Astrocyte (in vitro differentiated cells and primary cell): ENCODE results near the gene CRACR2A. TPM values are rescaled to one million over a fixed set of nuclear protein-coding genes. Genes with fewer than 3 reads are reported as not detected.

ENCODE experiments used
- DNase-seq: peaks from one replicate; pipeline ENCODE4 v3.0.0-alpha.2; 2010; ENCODE audit warnings: low read depth
- FAIRE-seq: peaks from 2 replicates; lab custom pipeline; 2011; peaks lifted over from hg19 to GRCh38; lab: Jason Lieb, UNC
- H2AFZ ChIP-seq: 2 replicates; pipeline ENCODE4 v1.6.0; 2012; ENCODE audit warnings: low read depth, low read length, inconsistent platforms
- H3K27ac ChIP-seq: 2 replicates; pipeline ENCODE4 v1.5.1; 2011; ENCODE audit warnings: low read depth, low read length, inconsistent platforms
- H3K27me3 ChIP-seq: 2 replicates; pipeline ENCODE4 v1.6.0; 2011; ENCODE audit warnings: low read length, inconsistent platforms; ENCODE audit not compliant: insufficient read depth
- H3K36me3 ChIP-seq: 2 replicates; pipeline ENCODE4 v1.5.1; 2011; ENCODE audit warnings: low read length, inconsistent platforms; ENCODE audit not compliant: insufficient read depth
- H3K4me1 ChIP-seq: 2 replicates; pipeline ENCODE4 v1.5.1; 2011; ENCODE audit warnings: low read length, inconsistent platforms; ENCODE audit not compliant: insufficient read depth
- H3K4me2 ChIP-seq: 2 replicates; pipeline ENCODE4 v1.6.0; 2012; ENCODE audit warnings: low read length, inconsistent platforms
- H3K4me3 ChIP-seq: 2 replicates; pipeline ENCODE4 v1.5.1; 2011; ENCODE audit warnings: low read depth, mild to moderate bottlenecking, low read length, inconsistent platforms; ENCODE audit not compliant: insufficient read depth
- H3K79me2 ChIP-seq: 2 replicates; pipeline ENCODE4 v1.6.0; 2012; ENCODE audit warnings: mild to moderate bottlenecking, low read length, inconsistent platforms; ENCODE audit not compliant: insufficient read depth
- H3K9ac ChIP-seq: 2 replicates; pipeline ENCODE4 v1.6.0; 2012; ENCODE audit warnings: mild to moderate bottlenecking, low read length, inconsistent platforms
- H3K9me3 ChIP-seq: 2 replicates; pipeline ENCODE4 v1.5.1; 2012; ENCODE audit warnings: low read depth, mild to moderate bottlenecking, low read length, inconsistent platforms; ENCODE audit not compliant: insufficient read depth
- H4K20me1 ChIP-seq: 2 replicates; pipeline ENCODE4 v1.6.0; 2012; ENCODE audit warnings: low read length, inconsistent platforms; ENCODE audit not compliant: insufficient read depth
- H3K27ac Mint-ChIP-seq: one replicate; pipeline ENCODE4 v1.8.0; 2021; ENCODE audit warnings: mild to moderate bottlenecking, mixed read lengths; ENCODE audit not compliant: unreplicated experiment
- H3K27me3 Mint-ChIP-seq: one replicate; pipeline ENCODE4 v1.8.0; 2021; ENCODE audit warnings: low read depth, mixed read lengths; ENCODE audit not compliant: unreplicated experiment
- H3K36me3 Mint-ChIP-seq: one replicate; pipeline ENCODE4 v1.8.0; 2021; ENCODE audit warnings: low read depth, mixed read lengths; ENCODE audit not compliant: unreplicated experiment
- H3K4me1 Mint-ChIP-seq: one replicate; pipeline ENCODE4 v1.8.0; 2021; ENCODE audit warnings: low read depth, mixed read lengths; ENCODE audit not compliant: unreplicated experiment
- H3K4me3 Mint-ChIP-seq: one replicate; pipeline ENCODE4 v1.8.0; 2021; ENCODE audit warnings: mild to moderate bottlenecking, moderate library complexity, mixed read lengths; ENCODE audit not compliant: unreplicated experiment
- H3K9me3 Mint-ChIP-seq: one replicate; pipeline ENCODE4 v1.8.0; 2021; ENCODE audit warnings: mild to moderate bottlenecking, mixed read lengths; ENCODE audit not compliant: unreplicated experiment
- EZH2 ChIP-seq: IDR thresholded peaks from 2 replicates; pipeline ENCODE4 v1.6.1; 2012; ENCODE audit warnings: mild to moderate bottlenecking, low read length, inconsistent platforms; ENCODE audit not compliant: insufficient read depth
- total RNA-seq: library from RNA; stranded (reverse); gene quantifications from 2 replicates; pipeline ENCODE4 v1.2.1, GENCODE V29; 2021
- TF ChIP-seq, protein P1 (sequence below): IDR thresholded peaks from 2 replicates; pipeline ENCODE4 v1.5.1; 2011; ENCODE audit warnings: low read depth, mild to moderate bottlenecking, inconsistent platforms, low read length, moderate library complexity; ENCODE audit not compliant: insufficient read depth

Gene CRACR2A
- total RNA-seq, 1 donor from 2014 or later: 1.5 TPM

DNA sequence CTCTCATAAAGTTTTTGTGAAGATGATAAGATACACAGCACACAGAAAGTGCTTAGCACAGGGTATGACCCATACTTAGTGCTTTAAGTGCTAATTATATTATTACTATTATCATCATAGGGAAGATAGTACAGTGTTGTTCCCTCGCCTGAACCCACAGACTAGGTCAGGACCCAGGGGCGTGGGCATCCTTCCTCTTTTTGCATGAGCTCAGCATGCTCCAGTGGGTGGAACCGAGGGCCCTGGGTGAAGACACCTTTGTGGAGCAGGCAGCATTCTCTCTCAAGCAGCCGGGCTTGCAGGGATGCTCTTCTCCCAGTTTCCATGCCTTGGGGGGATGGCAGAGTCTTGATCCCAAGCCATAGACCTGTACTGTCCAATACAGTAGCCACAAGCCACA, 34.8 kb downstream of the CRACR2A start:
- FAIRE-seq (no peak), DNase-seq (no peak)
- Mint-ChIP-seq H3K27ac (no peak overlapping the region), H3K4me3 (no peak overlapping the region), H3K27me3 (peaks cover 46% of the 10 kb centered on the region), H3K4me1 (no peaks in the 10 kb centered on the region), H3K36me3 (no peaks in the 10 kb centered on the region), H3K9me3 (peaks cover 2% of the 10 kb centered on the region)
- Histone ChIP-seq H3K4me2 (no peak overlapping the region), H3K4me1 (no peaks in the 10 kb centered on the region), H3K9me3 (no peaks in the 10 kb centered on the region), H3K27ac (no peak overlapping the region), H2AFZ (no peak overlapping the region), H3K9ac (no peak overlapping the region), H3K4me3 (no peak overlapping the region), H3K36me3 (no peaks in the 10 kb centered on the region), H4K20me1 (no peaks in the 10 kb centered on the region), H3K27me3 (no peaks in the 10 kb centered on the region), H3K79me2 (no peaks in the 10 kb centered on the region)
- no peak for TF ChIP-seq EZH2
- TF ChIP-seq, protein P1, sequence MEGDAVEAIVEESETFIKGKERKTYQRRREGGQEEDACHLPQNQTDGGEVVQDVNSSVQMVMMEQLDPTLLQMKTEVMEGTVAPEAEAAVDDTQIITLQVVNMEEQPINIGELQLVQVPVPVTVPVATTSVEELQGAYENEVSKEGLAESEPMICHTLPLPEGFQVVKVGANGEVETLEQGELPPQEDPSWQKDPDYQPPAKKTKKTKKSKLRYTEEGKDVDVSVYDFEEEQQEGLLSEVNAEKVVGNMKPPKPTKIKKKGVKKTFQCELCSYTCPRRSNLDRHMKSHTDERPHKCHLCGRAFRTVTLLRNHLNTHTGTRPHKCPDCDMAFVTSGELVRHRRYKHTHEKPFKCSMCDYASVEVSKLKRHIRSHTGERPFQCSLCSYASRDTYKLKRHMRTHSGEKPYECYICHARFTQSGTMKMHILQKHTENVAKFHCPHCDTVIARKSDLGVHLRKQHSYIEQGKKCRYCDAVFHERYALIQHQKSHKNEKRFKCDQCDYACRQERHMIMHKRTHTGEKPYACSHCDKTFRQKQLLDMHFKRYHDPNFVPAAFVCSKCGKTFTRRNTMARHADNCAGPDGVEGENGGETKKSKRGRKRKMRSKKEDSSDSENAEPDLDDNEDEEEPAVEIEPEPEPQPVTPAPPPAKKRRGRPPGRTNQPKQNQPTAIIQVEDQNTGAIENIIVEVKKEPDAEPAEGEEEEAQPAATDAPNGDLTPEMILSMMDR: no peak

DNA sequence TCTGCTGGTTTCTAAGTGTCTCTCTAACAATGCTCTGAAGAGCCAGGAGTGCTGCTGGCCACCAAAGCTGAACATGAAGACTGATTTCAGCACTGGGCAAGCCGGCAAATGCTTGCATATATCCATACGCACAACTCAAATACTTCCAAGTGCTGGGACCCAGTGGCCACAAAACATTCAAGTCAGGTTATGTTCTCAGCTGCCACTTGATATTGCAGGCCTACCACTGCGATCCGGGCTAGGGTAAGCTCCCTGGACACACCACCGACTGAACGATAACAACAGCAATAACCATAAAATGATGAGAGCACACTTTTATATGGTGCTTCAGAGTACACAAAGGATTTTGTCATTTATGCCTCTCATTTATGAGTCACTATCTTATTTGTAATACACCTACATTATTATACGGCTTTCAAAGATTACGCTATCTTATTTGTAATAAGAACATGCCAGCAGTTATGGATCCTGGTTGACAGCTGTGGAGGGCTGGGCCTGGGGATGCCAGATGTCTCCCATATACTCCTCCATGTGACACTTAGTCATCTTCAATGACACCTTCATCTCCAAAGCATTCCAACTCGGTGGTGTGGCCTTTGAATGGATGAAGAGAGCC, 35.5 kb downstream of the CRACR2A start:
- no peak for FAIRE-seq
- TF ChIP-seq, protein P1: no peak
- no peak for TF ChIP-seq EZH2
- H3K79me2 ChIP-seq: no peaks in the 10 kb centered on the region
- H3K4me1 Mint-ChIP-seq: no peaks in the 10 kb centered on the region
- no peaks in the 10 kb centered on the region for H3K4me1 ChIP-seq
- peaks cover 53% of the 10 kb centered on the region for H3K27me3 Mint-ChIP-seq
- no peaks in the 10 kb centered on the region for H3K9me3 ChIP-seq
- no peaks in the 10 kb centered on the region for H4K20me1 ChIP-seq
- H3K4me3 ChIP-seq: no peak overlapping the region
- H3K27ac Mint-ChIP-seq: no peak overlapping the region
- no peak for DNase-seq
- no peak overlapping the region for H3K4me2 ChIP-seq
- H3K9ac ChIP-seq: no peak overlapping the region
- H3K36me3 ChIP-seq: no peaks in the 10 kb centered on the region
- no peaks in the 10 kb centered on the region for H3K27me3 ChIP-seq
- no peak overlapping the region for H2AFZ ChIP-seq
- no peak overlapping the region for H3K27ac ChIP-seq
- H3K9me3 Mint-ChIP-seq: peaks cover 2% of the 10 kb centered on the region
- H3K4me3 Mint-ChIP-seq: no peak overlapping the region
- H3K36me3 Mint-ChIP-seq: no peaks in the 10 kb centered on the region

DNA sequence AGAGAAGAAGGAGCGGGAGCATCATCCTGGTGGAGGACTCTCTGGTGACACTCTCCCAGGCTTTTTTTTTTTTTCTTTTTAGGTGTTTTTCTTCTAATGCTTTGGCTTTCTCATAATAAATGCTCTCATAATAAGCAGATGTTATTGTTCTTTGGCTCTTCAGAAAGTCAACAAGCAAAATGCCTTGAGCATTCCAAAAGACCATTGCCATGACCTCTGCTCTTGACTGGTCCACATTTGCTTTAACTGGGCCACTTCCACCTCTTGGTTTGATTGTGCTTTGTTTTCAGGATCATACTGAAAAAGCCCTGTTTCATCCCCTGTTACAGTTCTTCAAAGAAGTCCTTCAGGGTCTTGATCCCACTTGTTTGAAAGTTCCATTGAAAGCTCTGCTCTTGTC, 36.9 kb downstream of the CRACR2A start:
- no peaks in the 10 kb centered on the region for H3K27me3 ChIP-seq

More for the DNA sequence above, 36.9 kb downstream of the CRACR2A start:
- TF ChIP-seq, protein P1: no peak
- no peak for TF ChIP-seq EZH2
- Mint-ChIP-seq H3K36me3 (no peaks in the 10 kb centered on the region), H3K9me3 (no peaks in the 10 kb centered on the region), H3K4me1 (no peaks in the 10 kb centered on the region), H3K27me3 (peaks cover 60% of the 10 kb centered on the region), H3K27ac (no peak overlapping the region), H3K4me3 (no peak overlapping the region)
- Histone ChIP-seq H3K36me3 (no peaks in the 10 kb centered on the region), H3K4me1 (no peaks in the 10 kb centered on the region), H4K20me1 (no peaks in the 10 kb centered on the region), H2AFZ (no peak overlapping the region), H3K27ac (no peak overlapping the region), H3K79me2 (no peaks in the 10 kb centered on the region), H3K9ac (no peak overlapping the region), H3K4me2 (no peak overlapping the region), H3K4me3 (no peak overlapping the region), H3K9me3 (no peaks in the 10 kb centered on the region)
- FAIRE-seq (no peak), DNase-seq (no peak)
